Tibial nerve (tissue), 4 donors: ENCODE measurements around the gene CRHR1. TPM values are rescaled to one million over a fixed set of nuclear protein-coding genes. Genes with fewer than 3 reads are reported as not detected.

Source experiments
- DNase-seq, 2 donors: peaks; one replicate each; pipeline ENCODE4 v3.0.0-alpha.2; 2019; ENCODE audit warnings: low spot score in 2 of 2
- H3K27ac ChIP-seq, 4 donors: fragments of 200-600 bp; sonication (generic) in 3 of 4; one replicate each; pipeline ENCODE4 v1.5.1; 2017 to 2019; ENCODE audit warnings: mild to moderate bottlenecking in 1 of 4
- H3K27me3 ChIP-seq, 2 donors: fragments of 200-600 bp; sonication (generic) in 1 of 2; one replicate each; pipeline versions ENCODE4 v1.5.1 to v1.6.0; 2017 to 2019
- H3K36me3 ChIP-seq, 3 donors: fragments of 200-600 bp; sonication (generic); one replicate each; pipeline ENCODE4 v1.5.1; 2018 to 2019
- H3K4me1 ChIP-seq, 4 donors: fragments of 200-600 bp; sonication (generic) in 3 of 4; one replicate each; pipeline ENCODE4 v1.5.1; 2017 to 2019
- H3K4me3 ChIP-seq, 4 donors: fragments of 200-600 bp; sonication (generic) in 3 of 4; one replicate each; pipeline ENCODE4 v1.5.1; 2017 to 2019; ENCODE audit warnings: mild to moderate bottlenecking in 1 of 4, moderate library complexity in 1 of 4
- H3K9me3 ChIP-seq, 4 donors: fragments of 200-600 bp; sonication (generic) in 3 of 4; one replicate each; pipeline ENCODE4 v1.5.1; 2017 to 2019
- EP300 ChIP-seq, 2 donors: sonication (generic); formaldehyde crosslinking; IDR thresholded peaks; one replicate each; pipeline ENCODE4 v1.6.1; 2017; ENCODE audit warnings: antibody characterized with exemption in 2 of 2, mild to moderate bottlenecking in 1 of 2
- POLR2A ChIP-seq, 2 donors: fragments of 450-650 bp; IDR thresholded peaks; one replicate each; pipeline ENCODE4 v1.6.1; 2017; ENCODE audit warnings: antibody characterized with exemption in 2 of 2, mild to moderate bottlenecking in 2 of 2, moderate library complexity in 2 of 2
- WGBS, 2 donors: methylation state at CpG; one replicate each; pipeline ENCODE4 v1.1.5; 2018; 5-methylcytosine and 5-hydroxymethylcytosine counted together
- total RNA-seq, 4 donors: library from RNA; depleted of rRNA; stranded (reverse); fragments of >200 nt; gene quantifications; one replicate each; pipeline ENCODE4 v1.1.0, GENCODE V29; 2016
- TF ChIP-seq, protein P1 (sequence below), 5 experiments: fragments of 200-600 bp in 3 of 5; fragments of 450-650 bp in 2 of 5; sonication (generic) in 3 of 5; IDR thresholded peaks; one replicate each; pipeline ENCODE4 v1.5.1; 2016 to 2019; ENCODE audit warnings: antibody characterized with exemption in 5 of 5, mild to moderate bottlenecking in 3 of 5, moderate library complexity in 2 of 5

CRHR1 gene
- total RNA-seq, 4 donors from 2014 or later: not detected

- Histone ChIP-seq H3K27ac (no peak overlapping the region), H3K4me1 (no peaks in the 10 kb centered on the region), H3K27me3 (peaks cover 0 to 6% of the 10 kb centered on the region in 2 donors), H3K36me3 (no peaks in the 10 kb centered on the region), H3K9me3 (no peaks in the 10 kb centered on the region), H3K4me3 (no peak overlapping the region)
- 79 to 84% methylated on average over 10 of the region's 10 CpGs for WGBS, 2 donors
- TF ChIP-seq, protein P1, sequence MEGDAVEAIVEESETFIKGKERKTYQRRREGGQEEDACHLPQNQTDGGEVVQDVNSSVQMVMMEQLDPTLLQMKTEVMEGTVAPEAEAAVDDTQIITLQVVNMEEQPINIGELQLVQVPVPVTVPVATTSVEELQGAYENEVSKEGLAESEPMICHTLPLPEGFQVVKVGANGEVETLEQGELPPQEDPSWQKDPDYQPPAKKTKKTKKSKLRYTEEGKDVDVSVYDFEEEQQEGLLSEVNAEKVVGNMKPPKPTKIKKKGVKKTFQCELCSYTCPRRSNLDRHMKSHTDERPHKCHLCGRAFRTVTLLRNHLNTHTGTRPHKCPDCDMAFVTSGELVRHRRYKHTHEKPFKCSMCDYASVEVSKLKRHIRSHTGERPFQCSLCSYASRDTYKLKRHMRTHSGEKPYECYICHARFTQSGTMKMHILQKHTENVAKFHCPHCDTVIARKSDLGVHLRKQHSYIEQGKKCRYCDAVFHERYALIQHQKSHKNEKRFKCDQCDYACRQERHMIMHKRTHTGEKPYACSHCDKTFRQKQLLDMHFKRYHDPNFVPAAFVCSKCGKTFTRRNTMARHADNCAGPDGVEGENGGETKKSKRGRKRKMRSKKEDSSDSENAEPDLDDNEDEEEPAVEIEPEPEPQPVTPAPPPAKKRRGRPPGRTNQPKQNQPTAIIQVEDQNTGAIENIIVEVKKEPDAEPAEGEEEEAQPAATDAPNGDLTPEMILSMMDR (IDR thresholded peaks at IDR 0.05): no peak
- TF ChIP-seq EP300 (IDR thresholded peaks at IDR 0.05): no peak
- no peak for TF ChIP-seq POLR2A (IDR thresholded peaks at IDR 0.05)
- no peak for DNase-seq
Observed at GRCh38 chr17:45823598-45823997, 39.5 kb downstream of the CRHR1 start.

GRCh38 chr17:45824475-45824874 lies 40.4 kb downstream of the CRHR1 start:
- no peak overlapping the region for H3K4me3 ChIP-seq
- DNase-seq: no peak
- TF ChIP-seq, protein P1 (IDR thresholded peaks at IDR 0.05): no peak
- TF ChIP-seq POLR2A (IDR thresholded peaks at IDR 0.05) (no peak), EP300 (IDR thresholded peaks at IDR 0.05) (no peak)
- H3K36me3 ChIP-seq: no peaks in the 10 kb centered on the region
- H3K27ac ChIP-seq: no peak overlapping the region
- WGBS, 2 donors: 67 to 73% methylated on average over 5 to 7 of the region's 7 CpGs
- no peaks in the 10 kb centered on the region for H3K9me3 ChIP-seq
- no peaks in the 10 kb centered on the region for H3K4me1 ChIP-seq
- peaks cover 0 to 6% of the 10 kb centered on the region in 2 donors for H3K27me3 ChIP-seq

DNA sequence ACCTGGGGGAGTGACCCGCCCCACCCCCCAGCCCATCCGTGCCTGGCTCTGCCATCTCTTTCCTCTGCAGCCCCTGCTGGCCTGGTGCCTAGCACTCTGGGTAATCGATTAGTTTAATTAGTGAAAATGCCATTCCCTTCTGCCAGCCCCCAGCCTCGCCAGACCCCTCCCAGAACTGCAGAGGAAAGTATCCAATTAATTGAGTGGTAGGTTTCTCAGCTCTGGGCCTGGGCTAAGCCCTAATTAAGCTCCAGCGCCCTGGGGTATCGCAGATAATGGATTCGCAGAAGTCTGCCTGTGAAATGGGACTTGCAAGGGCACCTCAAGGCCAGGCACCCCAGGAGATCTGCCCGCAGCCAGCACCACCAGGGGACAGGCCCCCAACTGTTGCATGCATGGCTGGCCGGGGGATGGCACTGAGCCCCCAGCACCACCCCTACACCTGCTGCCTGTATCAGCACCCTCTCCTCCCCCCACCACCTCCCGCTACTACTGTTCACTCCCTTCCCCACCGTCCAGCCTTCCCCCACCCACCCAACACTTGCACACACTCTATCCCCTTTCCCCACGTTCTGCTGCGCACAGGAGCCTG lies 40.9 kb downstream of the CRHR1 start:
- no peak for DNase-seq
- WGBS, 2 donors: 78 to 80% methylated on average over 13 of the region's 13 CpGs
- H3K27ac ChIP-seq: no peak overlapping the region
- no peaks in the 10 kb centered on the region for H3K4me1 ChIP-seq
- no peaks in the 10 kb centered on the region for H3K36me3 ChIP-seq
- H3K27me3 ChIP-seq: peaks cover 0 to 6% of the 10 kb centered on the region in 2 donors
- H3K4me3 ChIP-seq: no peak overlapping the region
- TF ChIP-seq, protein P1 (IDR thresholded peaks at IDR 0.05): no peak
- TF ChIP-seq POLR2A (IDR thresholded peaks at IDR 0.05) (no peak), EP300 (IDR thresholded peaks at IDR 0.05) (no peak)
- H3K9me3 ChIP-seq: no peaks in the 10 kb centered on the region

DNA sequence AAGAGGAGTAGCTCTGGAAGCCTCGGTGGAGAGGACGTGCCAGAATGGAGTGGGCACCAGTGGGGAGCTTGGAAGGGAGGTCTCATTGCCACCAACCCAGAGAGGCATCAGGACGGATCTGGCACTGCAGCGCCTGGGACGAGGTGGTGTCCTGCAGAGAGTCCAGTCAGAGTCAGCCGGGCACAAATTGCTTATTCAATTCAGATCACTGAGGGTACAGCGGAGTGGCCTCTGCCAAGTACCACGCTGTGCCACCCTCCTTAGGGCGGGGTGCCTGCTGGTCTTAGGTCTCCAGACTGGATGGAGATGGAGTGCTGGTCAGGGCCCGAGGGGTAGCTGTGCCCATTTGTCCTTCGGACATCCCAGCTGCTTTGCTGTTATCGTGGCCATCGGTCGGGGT lies 41.7 kb downstream of the CRHR1 start:
- DNase-seq: no peak
- peaks cover 0 to 6% of the 10 kb centered on the region in 2 donors for H3K27me3 ChIP-seq
- no peak overlapping the region for H3K4me3 ChIP-seq
- no peaks in the 10 kb centered on the region for H3K9me3 ChIP-seq
- no peak overlapping the region for H3K27ac ChIP-seq
- TF ChIP-seq POLR2A (IDR thresholded peaks at IDR 0.05) (no peak), EP300 (IDR thresholded peaks at IDR 0.05) (no peak)
- TF ChIP-seq, protein P1 (IDR thresholded peaks at IDR 0.05): no peak
- H3K36me3 ChIP-seq: no peaks in the 10 kb centered on the region
- WGBS, 2 donors: 86 to 90% methylated on average over 11 to 14 of the region's 14 CpGs
- H3K4me1 ChIP-seq: no peaks in the 10 kb centered on the region

DNA sequence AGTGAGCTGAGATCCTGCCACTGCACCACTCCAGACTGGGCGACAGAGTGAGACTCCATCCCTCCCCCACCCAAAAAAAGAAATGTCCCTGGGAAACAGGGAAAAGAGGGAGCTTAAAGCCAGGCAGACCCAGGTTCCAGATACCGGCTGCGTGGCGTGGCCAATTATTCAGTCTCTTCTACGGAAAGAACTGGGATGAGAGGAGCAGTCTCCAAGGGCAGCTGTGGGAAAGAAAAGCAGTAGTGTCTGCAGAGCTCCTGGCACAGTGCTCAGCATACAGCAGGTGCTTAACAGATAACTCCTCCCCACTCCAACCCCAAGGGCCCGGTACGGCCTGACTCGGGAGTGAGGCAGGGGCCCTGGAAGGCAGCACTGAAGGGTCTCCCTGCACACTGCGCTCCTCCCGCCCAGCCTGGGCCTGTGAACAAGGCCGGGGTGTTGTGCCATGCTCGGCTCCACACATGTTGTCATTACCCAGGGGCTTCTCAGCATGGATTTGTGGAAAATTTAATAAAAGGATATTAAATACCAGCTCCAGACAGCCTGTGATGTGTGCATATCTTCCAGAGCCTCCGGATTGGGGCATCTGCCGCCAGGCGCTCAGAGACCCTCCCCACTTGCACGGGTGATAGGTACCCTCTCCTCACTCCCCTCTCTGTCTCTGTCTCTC lies 42.9 kb downstream of the CRHR1 start:
- H3K4me1 ChIP-seq: peaks cover 0 to under 1% (median 0%) of the 10 kb centered on the region in 4 donors
- no peak overlapping the region for H3K4me3 ChIP-seq
- no peaks in the 10 kb centered on the region for H3K36me3 ChIP-seq
- H3K9me3 ChIP-seq: no peaks in the 10 kb centered on the region
- TF ChIP-seq EP300 (IDR thresholded peaks at IDR 0.05) (no peak), POLR2A (IDR thresholded peaks at IDR 0.05) (no peak)
- TF ChIP-seq, protein P1 (IDR thresholded peaks at IDR 0.05): no peak
- peaks cover 0 to 6% of the 10 kb centered on the region in 2 donors for H3K27me3 ChIP-seq
- 79 to 89% methylated on average over 15 to 16 of the region's 16 CpGs for WGBS, 2 donors
- H3K27ac ChIP-seq: no peak overlapping the region
- no peak for DNase-seq
